Measurements from ENCODE around the gene AGMAT.

DNA sequence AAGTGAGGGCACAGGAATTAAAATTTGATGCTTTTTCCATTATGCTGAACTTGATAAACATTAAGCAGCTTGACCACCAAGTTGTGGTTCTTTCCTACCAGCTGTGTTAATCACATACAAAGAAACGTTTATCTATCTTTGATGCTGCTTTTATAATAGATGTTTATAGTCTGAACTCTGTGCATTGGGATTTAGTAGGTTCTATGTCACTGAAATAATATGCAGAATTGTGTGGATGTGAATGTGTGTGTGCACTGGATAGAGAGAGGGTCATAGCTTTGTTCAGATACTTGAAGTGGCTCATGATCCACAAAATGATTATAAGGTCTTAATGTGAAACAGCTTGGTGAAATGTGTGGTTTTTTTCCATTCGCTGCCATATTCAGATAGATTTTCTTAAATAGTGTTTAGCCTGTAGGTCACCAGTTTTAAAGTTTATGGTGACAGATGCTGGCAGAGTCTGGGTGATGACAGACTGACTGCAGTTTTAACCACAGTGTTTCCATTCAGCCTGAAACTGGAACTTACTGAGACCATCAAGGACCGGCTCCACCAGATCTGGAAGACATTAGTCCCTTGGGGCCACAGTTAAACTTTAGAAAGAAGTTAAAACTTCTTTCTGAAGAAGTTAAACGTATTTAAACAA lies 42.6 kb upstream of the AGMAT start:
- TF ChIP-seq, protein P1, sequence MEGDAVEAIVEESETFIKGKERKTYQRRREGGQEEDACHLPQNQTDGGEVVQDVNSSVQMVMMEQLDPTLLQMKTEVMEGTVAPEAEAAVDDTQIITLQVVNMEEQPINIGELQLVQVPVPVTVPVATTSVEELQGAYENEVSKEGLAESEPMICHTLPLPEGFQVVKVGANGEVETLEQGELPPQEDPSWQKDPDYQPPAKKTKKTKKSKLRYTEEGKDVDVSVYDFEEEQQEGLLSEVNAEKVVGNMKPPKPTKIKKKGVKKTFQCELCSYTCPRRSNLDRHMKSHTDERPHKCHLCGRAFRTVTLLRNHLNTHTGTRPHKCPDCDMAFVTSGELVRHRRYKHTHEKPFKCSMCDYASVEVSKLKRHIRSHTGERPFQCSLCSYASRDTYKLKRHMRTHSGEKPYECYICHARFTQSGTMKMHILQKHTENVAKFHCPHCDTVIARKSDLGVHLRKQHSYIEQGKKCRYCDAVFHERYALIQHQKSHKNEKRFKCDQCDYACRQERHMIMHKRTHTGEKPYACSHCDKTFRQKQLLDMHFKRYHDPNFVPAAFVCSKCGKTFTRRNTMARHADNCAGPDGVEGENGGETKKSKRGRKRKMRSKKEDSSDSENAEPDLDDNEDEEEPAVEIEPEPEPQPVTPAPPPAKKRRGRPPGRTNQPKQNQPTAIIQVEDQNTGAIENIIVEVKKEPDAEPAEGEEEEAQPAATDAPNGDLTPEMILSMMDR (IDR thresholded peaks at IDR 0.05), result no peak
- TF ChIP-seq POLR2A (IDR thresholded peaks at IDR 0.05), result no peak
